Right ventricle myocardium superior (tissue), 1 donor: ENCODE measurements around the gene PPP6R2. TPM values are rescaled to one million over a fixed set of nuclear protein-coding genes. Genes with fewer than 3 reads are reported as not detected.

Experiments
- ATAC-seq: fragments of 200-7000 bp; cut with Tn5 transposase; one replicate; pipeline ENCODE4 v1.9.1; 2020; ENCODE audit warnings: mild to moderate bottlenecking; ENCODE audit not compliant: poor library complexity
- DNase-seq: peaks from one replicate; pipeline ENCODE4 v3.0.0-alpha.2; 2020
- intact Hi-C: fragments of 100-400 bp; cut with DNase I; formaldehyde crosslinking; loops from one replicate; pipeline ENCODE4 v1.11.2; 2022
- total RNA-seq: library from RNA; stranded (reverse); fragmentation: NEBNext Ultra II Directional; extraction: Animal tissue kit (Norgen Biotek cat#: 25700); gene quantifications from one replicate; pipeline ENCODE4 v1.2.1, GENCODE V29; 2021
- donor health status: DM: no; HTN: yes; CAD: no; lungs with severe emphysema.

PPP6R2 gene
- total RNA-seq, 1 donor from 2014 or later: 40.4 TPM

DNA sequence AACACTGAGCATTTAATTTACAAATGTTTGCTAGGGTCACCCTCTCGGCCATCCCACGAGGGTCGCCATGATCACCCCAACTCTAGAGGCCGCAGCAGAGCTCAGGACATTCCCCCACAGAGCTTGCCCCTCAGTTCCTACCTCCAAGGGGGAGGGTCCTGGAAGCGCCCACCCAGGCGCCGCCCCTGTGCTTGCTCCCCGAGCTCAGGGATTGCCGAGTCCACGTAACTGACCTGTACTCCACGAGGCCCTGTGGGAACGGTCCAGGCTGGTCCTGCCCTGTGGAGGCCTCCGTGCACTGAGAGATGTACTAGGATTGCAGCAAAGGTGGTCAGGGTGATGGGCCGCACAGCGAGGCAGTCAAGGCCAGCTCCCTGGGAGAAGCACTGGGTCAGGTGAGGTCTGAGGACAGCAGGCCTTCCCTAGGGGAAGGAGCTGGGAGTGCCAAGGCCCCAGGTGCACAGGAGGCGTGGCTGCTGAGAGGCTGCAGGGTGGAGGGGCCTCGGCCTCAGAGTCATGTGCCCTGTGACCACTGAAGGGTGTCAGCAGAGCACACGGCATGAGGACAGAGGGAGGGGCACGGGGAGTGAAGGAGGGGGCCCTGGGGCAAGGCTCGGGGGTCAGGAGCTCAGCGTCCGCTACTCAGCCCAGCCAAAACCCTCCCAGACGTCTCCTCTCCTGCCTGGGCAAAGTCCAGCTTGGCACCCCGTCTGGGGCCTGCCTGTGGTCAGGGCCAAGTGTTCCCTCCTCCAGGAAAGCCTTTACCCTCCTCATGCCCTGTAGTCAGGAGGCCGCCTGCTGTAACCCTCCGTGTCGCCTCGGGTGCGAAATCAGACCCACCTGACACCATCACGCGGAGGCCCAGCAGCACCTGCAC, 141.1 kb downstream of the PPP6R2 start:
- ATAC-seq: no peak
- intact Hi-C loops: no loop called here
- no peak for DNase-seq

DNA sequence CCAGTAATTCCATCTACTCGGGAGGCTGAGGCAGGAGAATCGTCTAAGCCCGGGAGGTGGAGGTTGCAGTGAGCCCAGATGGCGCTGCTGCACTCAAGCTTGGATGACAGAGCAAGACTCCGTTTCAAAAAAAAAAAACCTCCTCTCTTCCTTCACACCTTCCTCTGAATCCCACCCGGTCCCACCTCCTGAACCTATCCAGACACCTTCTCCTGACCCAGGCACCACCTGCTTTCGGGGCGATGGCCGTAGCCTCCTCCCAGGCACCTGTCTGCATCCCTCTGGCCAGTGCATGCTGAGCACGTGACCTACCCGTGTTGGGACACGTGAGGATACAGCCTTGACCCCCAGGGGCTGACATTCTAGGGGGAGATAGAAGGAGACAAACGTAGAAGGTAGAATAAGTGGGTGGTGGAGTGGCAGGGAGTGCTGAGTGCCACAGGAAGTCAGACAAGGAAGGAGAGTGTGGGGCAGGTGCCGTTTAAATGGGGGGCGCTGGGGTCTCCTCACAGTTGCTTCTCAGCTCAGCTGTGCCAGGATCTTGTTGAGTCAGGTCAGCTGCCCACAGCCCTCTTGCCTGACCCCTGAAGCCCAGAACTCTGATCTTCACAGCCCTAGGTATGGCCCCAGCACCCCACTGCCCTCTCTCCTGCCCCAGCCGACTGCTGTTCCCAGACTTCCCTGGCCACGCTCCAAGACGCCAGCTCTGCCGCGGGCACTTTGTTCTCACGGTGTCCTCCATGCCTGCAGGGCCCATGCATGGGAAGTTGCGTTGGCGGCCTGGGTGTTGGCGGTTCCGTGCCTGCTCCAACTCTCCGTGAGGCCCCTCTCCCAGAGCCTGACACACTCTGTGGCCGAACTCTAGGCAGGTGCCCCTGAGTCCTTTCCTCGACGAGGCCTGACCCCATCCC, 142.3 kb downstream of the PPP6R2 start:
- ATAC-seq (no peak), DNase-seq (no peak)
- intact Hi-C loops: no loop called here

DNA sequence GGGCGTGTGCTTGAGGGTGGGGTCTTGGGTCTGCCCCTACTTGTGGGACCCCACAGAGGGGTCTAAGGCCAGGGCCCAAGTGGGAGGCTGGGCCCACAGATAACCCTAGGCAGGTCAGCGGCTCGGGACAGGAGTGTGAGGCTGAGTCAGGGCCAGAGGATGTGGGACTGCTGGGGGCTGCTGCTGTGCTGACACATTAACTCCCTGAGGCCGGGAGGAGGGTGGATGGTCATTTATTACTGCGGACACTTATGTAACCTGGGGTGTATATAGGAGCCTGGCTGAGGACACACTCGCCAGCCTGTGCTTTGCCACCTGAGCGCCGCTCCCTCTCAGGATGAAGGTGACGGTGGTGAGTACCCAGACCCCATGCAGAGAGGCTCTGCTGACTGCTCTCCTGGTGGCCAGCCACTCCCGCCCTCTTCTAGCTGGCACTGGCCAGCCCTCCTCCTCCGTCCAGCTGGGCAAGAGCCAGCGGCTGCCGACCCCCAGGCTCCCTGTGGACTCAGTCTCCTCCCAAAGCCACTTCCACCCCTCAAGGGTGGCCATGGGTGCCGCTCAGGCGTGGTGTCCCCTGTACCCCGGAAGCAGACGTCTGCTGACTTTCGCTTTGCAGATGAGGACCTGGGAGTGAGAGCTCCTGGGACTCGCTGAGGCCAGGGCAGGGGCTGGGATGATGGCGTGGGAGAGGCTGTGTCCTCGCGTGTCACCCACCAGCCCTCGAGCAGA, 143.6 kb downstream of the PPP6R2 start, which contains the start of gene MIOX:
TSS of gene MIOX (plus strand) at position 299 of the 729 bp plus-strand sequence. CDS start at position 338, 39 bp downstream.
- ATAC-seq: no peak
- intact Hi-C loops: no loop called here
- DNase-seq: no peak

DNA sequence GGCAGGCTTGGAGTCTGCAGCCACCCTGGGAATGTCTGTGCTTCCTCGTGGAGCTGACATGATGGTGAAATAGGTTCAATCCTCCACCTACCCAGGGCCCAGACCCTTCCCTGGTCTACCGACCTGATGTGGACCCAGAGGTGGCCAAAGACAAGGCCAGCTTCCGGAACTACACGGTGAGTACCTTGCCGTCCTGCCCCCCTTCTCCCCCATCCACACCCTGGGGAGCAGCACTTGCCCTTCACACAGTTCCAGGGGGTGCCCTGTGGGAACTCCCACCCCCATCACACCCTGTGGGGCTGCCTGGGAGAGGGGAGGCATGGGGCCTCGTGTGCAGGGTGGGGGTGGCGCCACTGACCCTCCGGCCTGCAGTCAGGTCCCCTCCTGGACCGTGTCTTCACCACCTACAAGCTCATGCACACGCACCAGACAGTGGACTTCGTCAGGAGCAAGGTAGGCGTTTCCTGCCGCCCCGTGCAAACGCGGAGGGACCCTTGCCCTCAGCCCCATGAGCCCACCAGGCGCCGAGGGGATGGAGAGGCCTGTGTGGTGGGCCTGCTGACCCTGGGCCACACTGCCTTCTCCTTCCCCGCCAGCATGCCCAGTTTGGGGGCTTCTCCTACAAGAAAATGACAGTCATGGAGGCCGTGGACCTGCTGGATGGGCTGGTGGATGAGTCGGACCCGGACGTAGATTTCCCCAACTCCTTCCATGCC, 144.3 kb downstream of the PPP6R2 start:
- no peak for DNase-seq
- ATAC-seq: no peak
- intact Hi-C loops: no loop called here

DNA sequence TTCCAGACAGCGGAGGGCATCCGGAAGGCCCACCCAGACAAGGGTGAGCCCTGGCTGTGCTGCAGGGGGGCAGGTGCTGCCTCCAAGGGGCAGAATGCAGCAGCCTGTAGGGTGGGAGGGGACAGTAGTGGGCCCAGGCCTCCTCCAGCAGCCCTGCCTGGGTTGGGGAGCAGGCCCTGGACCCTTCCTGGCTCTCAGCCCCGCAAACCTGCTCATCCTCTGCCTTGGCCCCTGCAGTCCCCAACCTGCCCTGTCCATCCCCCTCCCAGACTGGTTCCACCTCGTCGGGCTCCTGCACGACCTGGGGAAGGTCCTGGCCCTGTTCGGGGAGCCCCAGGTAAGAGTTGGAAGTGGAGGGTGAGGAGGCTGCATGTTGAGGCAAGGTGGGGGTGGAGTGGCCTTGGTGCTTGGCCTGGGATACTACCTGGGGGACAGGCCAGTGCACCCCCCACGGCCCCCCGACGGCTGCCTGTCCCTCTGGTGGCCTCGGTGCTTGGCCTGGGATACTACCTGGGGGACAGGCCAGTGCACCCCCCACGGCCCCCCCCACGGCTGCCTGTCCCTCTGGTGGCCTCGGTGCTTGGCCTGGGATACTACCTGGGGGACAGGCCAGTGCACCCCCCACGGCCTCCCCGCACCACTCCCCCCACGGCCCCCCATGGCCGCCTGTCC, 145.0 kb downstream of the PPP6R2 start:
- intact Hi-C loops: no loop called here
- no peak for DNase-seq
- ATAC-seq: no peak

DNA sequence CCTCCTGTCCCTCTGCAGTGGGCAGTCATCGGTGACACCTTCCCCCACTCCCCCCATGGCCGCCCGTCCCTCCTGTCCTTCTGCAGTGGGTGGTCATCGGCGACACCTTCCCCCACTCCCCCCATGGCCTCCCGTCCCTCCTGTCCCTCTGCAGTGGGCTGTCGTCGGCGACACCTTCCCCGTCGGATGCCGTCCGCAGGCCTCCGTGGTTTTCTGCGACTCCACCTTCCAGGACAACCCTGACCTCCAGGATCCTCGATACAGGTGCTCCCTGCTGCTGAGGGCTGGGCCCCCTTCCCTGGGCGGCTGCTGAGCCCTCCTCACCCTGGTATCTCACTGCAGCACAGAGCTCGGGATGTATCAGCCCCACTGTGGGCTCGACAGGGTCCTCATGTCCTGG, 145.8 kb downstream of the PPP6R2 start:
- intact Hi-C loops: no loop called here
- no peak for DNase-seq
- no peak for ATAC-seq

DNA sequence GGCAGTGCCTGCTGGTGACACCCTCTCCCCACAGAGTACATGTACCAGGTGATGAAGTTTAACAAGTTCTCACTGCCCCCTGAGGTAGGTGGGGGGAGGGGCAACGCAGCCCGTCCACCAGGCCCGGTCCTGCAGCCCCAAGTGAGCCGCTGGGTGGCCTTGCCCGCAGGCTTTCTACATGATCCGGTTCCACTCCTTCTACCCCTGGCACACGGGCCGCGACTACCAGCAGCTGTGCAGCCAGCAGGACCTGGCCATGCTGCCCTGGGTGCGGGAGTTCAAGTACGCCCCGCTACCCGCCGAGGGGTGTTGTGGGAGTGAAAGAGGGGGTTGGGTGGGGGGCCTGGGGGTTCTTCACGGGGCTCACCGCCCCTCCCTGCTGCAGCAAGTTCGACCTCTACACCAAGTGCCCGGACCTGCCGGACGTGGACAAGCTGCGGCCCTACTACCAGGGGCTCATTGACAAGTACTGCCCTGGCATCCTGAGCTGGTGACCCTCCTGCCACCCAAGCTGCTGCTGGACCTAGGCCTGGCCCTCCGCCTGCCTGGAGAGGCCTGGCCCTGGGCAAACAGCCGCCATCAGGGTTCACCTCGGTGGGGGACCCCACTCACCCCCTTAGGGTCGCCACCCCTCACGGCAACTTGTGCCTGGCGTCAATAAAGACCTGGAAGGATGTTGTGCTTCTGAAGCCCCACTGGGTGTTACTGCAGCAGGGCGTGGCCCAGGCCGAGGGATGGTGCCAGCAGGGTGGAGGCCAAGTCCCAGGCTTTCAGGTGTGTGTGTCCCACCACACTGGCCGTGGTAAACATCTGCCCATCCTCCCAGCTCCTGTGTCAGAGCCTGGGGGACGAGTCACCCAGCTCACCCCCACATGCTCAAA, 146.5 kb downstream of the PPP6R2 start:
- ATAC-seq (no peak), DNase-seq (no peak)
- intact Hi-C loops: no loop called here

DNA sequence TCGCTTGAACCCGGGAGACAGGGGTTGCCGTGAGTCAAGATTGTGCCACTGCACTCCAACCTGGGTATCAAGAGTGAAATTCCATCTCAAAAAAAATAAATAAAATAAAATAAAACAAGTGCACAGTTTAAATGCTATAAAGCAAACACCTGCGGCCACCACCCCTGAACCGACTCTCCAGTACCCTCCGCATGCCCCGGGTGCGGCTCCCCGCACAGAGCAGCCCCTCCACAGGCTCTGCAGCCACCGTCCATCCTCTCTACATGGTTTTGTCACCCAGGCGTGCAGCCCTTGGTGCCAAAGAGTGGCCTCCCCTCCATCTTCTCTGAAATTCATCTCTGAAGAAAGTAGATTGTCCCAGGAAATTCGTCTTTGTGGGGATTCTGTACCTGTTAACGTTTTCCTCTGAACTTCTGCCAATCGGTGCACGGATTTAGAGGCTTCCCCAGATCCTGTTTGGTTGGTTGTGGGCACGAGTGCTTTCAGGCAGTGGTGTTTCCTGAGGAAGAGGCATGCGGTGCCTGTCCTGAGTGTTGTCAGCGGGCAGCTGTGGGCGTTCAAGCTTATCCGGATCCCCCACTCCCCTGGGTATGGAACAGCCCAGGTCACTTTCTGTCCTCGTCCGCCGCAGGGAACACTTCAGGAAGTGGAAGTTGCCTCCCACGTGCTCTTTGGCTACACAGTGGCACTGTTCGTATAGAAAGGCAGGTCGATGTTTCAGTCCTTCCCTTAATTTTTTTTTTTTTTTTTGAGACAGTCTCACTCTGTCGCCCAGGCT, 147.6 kb downstream of the PPP6R2 start:
- no peak for DNase-seq
- intact Hi-C loops: no loop called here
- no peak for ATAC-seq

Other genes starting within 250 kb of the PPP6R2 start
- 0.43 TPM for gene PANX2, start 172.6 kb upstream of the PPP6R2 start, total RNA-seq
- 22.0 TPM for gene TRABD, start 157.4 kb upstream of the PPP6R2 start, total RNA-seq
- 15.6 TPM for gene SELENOO, start 142.3 kb upstream of the PPP6R2 start, total RNA-seq
- gene TUBGCP6, start 98.3 kb upstream of the PPP6R2 start, total RNA-seq: 14.1 TPM
- 12.0 TPM for gene HDAC10, start 92.1 kb upstream of the PPP6R2 start, total RNA-seq
- gene MAPK12, start 81.6 kb upstream of the PPP6R2 start, total RNA-seq: 13.2 TPM
- 8.5 TPM for gene MAPK11, start 72.9 kb upstream of the PPP6R2 start, total RNA-seq
- gene PLXNB2, start 35.7 kb upstream of the PPP6R2 start, total RNA-seq: 68.3 TPM
- gene DENND6B, start 16.3 kb upstream of the PPP6R2 start, total RNA-seq: 1.1 TPM
- 46.6 TPM for gene SBF1, start 131.7 kb downstream of the PPP6R2 start, total RNA-seq
- gene ADM2, start 138.2 kb downstream of the PPP6R2 start, total RNA-seq: not detected
- not detected for gene MIOX, start 143.5 kb downstream of the PPP6R2 start, total RNA-seq
- gene LMF2, start 164.4 kb downstream of the PPP6R2 start, total RNA-seq: 25.3 TPM
- 28.8 TPM for gene NCAPH2, start 164.9 kb downstream of the PPP6R2 start, total RNA-seq
- not detected for gene SCO2, start 182.3 kb downstream of the PPP6R2 start, total RNA-seq
- 11.8 TPM for gene TYMP, start 186.7 kb downstream of the PPP6R2 start, total RNA-seq
- not detected for gene KLHDC7B, start 202.6 kb downstream of the PPP6R2 start, total RNA-seq
- not detected for gene SYCE3, start 219.6 kb downstream of the PPP6R2 start, total RNA-seq
- gene CPT1B, start 235.1 kb downstream of the PPP6R2 start, total RNA-seq: 402 TPM
- 36.0 TPM for gene CHKB, start 239.5 kb downstream of the PPP6R2 start, total RNA-seq